Endothelial cell (in vitro differentiated cells): ENCODE results near the gene TBC1D14. TPM values are rescaled to one million over a fixed set of nuclear protein-coding genes. Genes with fewer than 3 reads are reported as not detected.
A peak's percentile ranks its signal among the peaks of the same experiment; 100 is the strongest.

Source experiments
- DNase-seq: peaks from one replicate; pipeline ENCODE4 v3.0.0; 2021; ENCODE audit warnings: low spot score
- H3K27ac Mint-ChIP-seq: one replicate; pipeline ENCODE4 v1.8.0; 2021; ENCODE audit warnings: mixed read lengths, inconsistent platforms; ENCODE audit not compliant: unreplicated experiment
- H3K27me3 Mint-ChIP-seq: one replicate; pipeline ENCODE4 v1.8.0; 2021; ENCODE audit warnings: mild to moderate bottlenecking, moderate library complexity, mixed read lengths, inconsistent platforms; ENCODE audit not compliant: unreplicated experiment
- H3K36me3 Mint-ChIP-seq: one replicate; pipeline ENCODE4 v1.8.0; 2021; ENCODE audit warnings: mild to moderate bottlenecking, low read depth, mixed read lengths, inconsistent platforms; ENCODE audit not compliant: unreplicated experiment
- H3K4me1 Mint-ChIP-seq: one replicate; pipeline ENCODE4 v1.8.0; 2021; ENCODE audit warnings: mild to moderate bottlenecking, mixed read lengths, inconsistent platforms; ENCODE audit not compliant: unreplicated experiment
- H3K4me3 Mint-ChIP-seq: one replicate; pipeline ENCODE4 v1.8.0; 2021; ENCODE audit warnings: mild to moderate bottlenecking, mixed read lengths, inconsistent platforms; ENCODE audit not compliant: unreplicated experiment
- H3K9me3 Mint-ChIP-seq: one replicate; pipeline ENCODE4 v1.8.0; 2021; ENCODE audit warnings: mixed read lengths, inconsistent platforms; ENCODE audit not compliant: unreplicated experiment
- total RNA-seq: library from RNA; stranded (reverse); fragmentation: NEBNext Ultra II Directional; extraction: Animal tissue kit (Norgen Biotek cat#: 25700); gene quantifications from one replicate; pipeline ENCODE4 v1.2.1, GENCODE V29; 2021; ENCODE audit not compliant: unreplicated experiment
- TF ChIP-seq, protein P1 (sequence below): fragments of 200-600 bp; sonication (generic); IDR thresholded peaks from one replicate; pipeline ENCODE4 v1.5.0; 2021; ENCODE audit warnings: antibody characterized with exemption; ENCODE audit not compliant: unreplicated experiment

TBC1D14 gene
- total RNA-seq, 1 donor from 2014 or later, result 33.0 TPM

- DNase-seq, result no peak
- peak overlapping the region; percentile 47 for H3K4me3 Mint-ChIP-seq
- peaks cover 8% of the 10 kb centered on the region for H3K27me3 Mint-ChIP-seq
- H3K9me3 Mint-ChIP-seq, result no peaks in the 10 kb centered on the region
- no peak overlapping the region for H3K27ac Mint-ChIP-seq
- TF ChIP-seq, protein P1, sequence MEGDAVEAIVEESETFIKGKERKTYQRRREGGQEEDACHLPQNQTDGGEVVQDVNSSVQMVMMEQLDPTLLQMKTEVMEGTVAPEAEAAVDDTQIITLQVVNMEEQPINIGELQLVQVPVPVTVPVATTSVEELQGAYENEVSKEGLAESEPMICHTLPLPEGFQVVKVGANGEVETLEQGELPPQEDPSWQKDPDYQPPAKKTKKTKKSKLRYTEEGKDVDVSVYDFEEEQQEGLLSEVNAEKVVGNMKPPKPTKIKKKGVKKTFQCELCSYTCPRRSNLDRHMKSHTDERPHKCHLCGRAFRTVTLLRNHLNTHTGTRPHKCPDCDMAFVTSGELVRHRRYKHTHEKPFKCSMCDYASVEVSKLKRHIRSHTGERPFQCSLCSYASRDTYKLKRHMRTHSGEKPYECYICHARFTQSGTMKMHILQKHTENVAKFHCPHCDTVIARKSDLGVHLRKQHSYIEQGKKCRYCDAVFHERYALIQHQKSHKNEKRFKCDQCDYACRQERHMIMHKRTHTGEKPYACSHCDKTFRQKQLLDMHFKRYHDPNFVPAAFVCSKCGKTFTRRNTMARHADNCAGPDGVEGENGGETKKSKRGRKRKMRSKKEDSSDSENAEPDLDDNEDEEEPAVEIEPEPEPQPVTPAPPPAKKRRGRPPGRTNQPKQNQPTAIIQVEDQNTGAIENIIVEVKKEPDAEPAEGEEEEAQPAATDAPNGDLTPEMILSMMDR, result no peak
- H3K36me3 Mint-ChIP-seq, result peaks cover 55% of the 10 kb centered on the region
- H3K4me1 Mint-ChIP-seq, result peaks cover 8% of the 10 kb centered on the region
These were observed 31.1 kb upstream of the TBC1D14 start for GRCh38 chr4:6878451-6879059.

DNA sequence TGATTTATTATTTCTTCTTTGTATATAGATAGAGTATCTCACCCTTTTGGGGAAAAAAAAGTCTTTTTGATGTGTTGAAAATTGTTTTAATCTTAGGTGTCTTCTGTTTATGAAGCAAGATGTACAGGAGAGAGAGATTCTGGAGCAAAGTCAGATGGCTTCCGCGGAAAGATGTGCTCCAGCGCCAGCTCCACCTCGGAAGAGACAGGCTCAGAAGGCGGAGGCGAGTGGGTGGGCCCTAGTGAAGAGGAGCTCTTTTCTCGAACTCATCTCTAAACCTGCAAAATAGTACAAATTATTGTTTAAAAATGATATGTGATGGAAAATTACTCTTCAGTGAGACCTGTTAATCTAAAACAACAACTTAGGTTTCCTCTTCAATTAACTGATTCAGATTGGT lies 28.9 kb upstream of the TBC1D14 start:
- DNase-seq, result no peak
- Mint-ChIP-seq H3K4me3 (peak overlapping the region; percentile 77), H3K9me3 (no peaks in the 10 kb centered on the region), H3K36me3 (peaks cover 54% of the 10 kb centered on the region), H3K27me3 (peaks cover 10% of the 10 kb centered on the region), H3K4me1 (peaks cover 15% of the 10 kb centered on the region), H3K27ac (no peak overlapping the region)
- TF ChIP-seq, protein P1, result no peak

- H3K36me3 Mint-ChIP-seq, result peaks cover 42% of the 10 kb centered on the region
- H3K27me3 Mint-ChIP-seq, result peaks cover 7% of the 10 kb centered on the region
- TF ChIP-seq, protein P1, result no peak
- no peaks in the 10 kb centered on the region for H3K9me3 Mint-ChIP-seq
- H3K4me3 Mint-ChIP-seq, result no peak overlapping the region
- H3K27ac Mint-ChIP-seq, result no peak overlapping the region
- no peak for DNase-seq
- peaks cover 10% of the 10 kb centered on the region for H3K4me1 Mint-ChIP-seq
These were observed 27.7 kb upstream of the TBC1D14 start for GRCh38 chr4:6881908-6882307.

- peaks cover 6% of the 10 kb centered on the region for H3K27me3 Mint-ChIP-seq
- peak overlapping the region; percentile 24 for H3K4me3 Mint-ChIP-seq
- DNase-seq, result peak; percentile 46
- peaks cover 22% of the 10 kb centered on the region for H3K36me3 Mint-ChIP-seq
- peaks cover 7% of the 10 kb centered on the region for H3K4me1 Mint-ChIP-seq
- peak overlapping the region; percentile 89 for H3K27ac Mint-ChIP-seq
- TF ChIP-seq, protein P1, result no peak
- H3K9me3 Mint-ChIP-seq, result no peaks in the 10 kb centered on the region
These were observed 25.2 kb upstream of the TBC1D14 start for GRCh38 chr4:6884341-6884870.

DNA sequence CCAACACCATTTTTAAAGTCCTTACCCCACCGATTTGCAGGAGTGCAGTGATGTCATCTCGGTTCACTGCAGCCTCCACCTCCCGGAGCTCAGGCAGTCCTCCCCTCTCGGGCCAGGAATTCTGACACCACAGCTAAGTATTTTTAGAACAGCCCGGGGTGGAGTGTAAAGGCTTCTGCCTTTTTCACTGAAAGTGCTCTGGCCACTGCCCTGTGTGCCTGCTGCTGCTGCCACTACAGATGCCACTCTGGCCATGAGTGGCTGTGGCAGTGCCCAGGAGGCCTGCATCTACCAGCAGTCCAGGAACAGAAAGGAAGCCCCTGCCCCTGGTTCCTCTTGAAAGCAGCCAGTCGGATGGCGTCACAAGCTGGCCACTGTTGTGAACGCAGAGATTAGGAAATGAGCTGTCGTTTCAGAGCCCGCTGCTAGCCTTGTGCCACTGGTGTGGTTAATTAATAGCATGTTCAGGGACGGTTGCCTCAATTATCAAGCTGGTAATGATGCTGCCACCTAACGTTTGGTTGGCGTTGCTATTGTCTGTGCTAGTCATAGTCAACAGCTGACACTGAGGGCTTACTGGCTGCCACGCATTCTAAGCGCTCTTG lies 23.6 kb upstream of the TBC1D14 start:
- H3K4me1 Mint-ChIP-seq, result peaks cover 7% of the 10 kb centered on the region

More for the DNA sequence above, 23.6 kb upstream of the TBC1D14 start:
- Mint-ChIP-seq H3K27me3 (peaks cover 6% of the 10 kb centered on the region), H3K4me3 (no peak overlapping the region), H3K9me3 (no peaks in the 10 kb centered on the region), H3K36me3 (peaks cover 18% of the 10 kb centered on the region), H3K27ac (no peak overlapping the region)
- TF ChIP-seq, protein P1, result no peak
- no peak for DNase-seq
